ENCODE measurements around the gene RAE1.

Gene RAE1

GRCh38 chr20:57392512-57393271 is 41.6 kb downstream of the RAE1 start:
- peak overlapping the region; percentile 71 for H3K4me3 ChIP-seq (ENCODE audit: low read depth, low read length)
- peaks cover 2% of the 10 kb centered on the region for H3K4me1 ChIP-seq (ENCODE audit: control insufficient read depth, insufficient read depth, low read length)
- H3K27me3 ChIP-seq (ENCODE audit: control insufficient read depth, insufficient read depth, low read length) = no peaks in the 10 kb centered on the region
- no peaks in the 10 kb centered on the region for H3K9me3 ChIP-seq (ENCODE audit: control insufficient read depth, insufficient read depth, low read length)
- peak overlapping the region; percentile 54 for H3K9ac ChIP-seq (ENCODE audit: low read depth, low read length)
- H3K36me3 ChIP-seq (ENCODE audit: control insufficient read depth, insufficient read depth, low read length) = peaks cover 39% of the 10 kb centered on the region

DNA sequence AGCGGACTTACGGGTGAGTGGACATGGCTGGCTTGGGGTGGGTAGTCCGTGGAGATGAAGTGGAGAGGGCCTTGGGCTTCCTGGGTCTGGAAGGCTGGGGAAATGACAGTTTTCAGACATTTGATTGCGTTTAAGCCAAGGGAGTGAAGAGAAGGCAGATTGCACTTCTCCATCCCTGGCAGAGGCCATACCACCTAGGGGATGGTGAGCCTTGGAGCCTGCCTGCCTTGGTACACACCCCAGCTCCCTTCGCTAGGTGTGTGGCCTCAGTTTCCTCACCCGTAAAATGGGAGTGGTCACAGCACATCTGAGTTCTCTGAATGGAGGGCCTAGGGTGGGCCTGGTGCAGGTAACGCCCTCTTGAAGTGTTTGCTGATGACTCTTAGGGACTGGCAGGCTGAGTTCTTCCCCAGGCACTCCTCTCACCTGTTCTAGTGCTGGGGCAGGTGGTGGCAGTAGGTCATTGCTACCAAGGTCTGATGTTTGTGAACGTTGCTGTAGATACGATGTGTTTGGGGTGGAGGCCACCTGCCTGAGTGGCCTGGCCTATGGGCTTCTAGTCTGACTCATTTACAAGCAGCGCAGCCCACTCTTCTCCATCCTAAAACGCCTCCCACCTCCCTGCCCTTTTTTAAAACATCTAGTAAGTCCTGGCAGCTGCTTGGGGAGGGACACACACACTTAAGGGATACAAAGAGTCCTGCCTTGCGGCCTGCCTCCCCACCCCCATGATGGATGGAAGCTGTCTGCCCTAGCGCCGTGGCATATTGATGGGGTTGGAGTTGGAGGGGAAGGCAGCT is 42.5 kb downstream of the RAE1 start:
- Histone ChIP-seq H3K4me1 (ENCODE audit: control insufficient read depth, insufficient read depth, low read length) (peaks cover 2% of the 10 kb centered on the region), H3K9me3 (ENCODE audit: control insufficient read depth, insufficient read depth, low read length) (no peaks in the 10 kb centered on the region), H3K4me3 (ENCODE audit: low read depth, low read length) (no peak overlapping the region), H3K36me3 (ENCODE audit: control insufficient read depth, insufficient read depth, low read length) (peaks cover 44% of the 10 kb centered on the region), H3K27me3 (ENCODE audit: control insufficient read depth, insufficient read depth, low read length) (no peaks in the 10 kb centered on the region), H3K9ac (ENCODE audit: low read depth, low read length) (no peak overlapping the region)

- Histone ChIP-seq H3K27me3 (ENCODE audit: control insufficient read depth, insufficient read depth, low read length) (no peaks in the 10 kb centered on the region), H3K4me1 (ENCODE audit: control insufficient read depth, insufficient read depth, low read length) (peaks cover 2% of the 10 kb centered on the region), H3K9me3 (ENCODE audit: control insufficient read depth, insufficient read depth, low read length) (no peaks in the 10 kb centered on the region), H3K4me3 (ENCODE audit: low read depth, low read length) (no peak overlapping the region), H3K36me3 (ENCODE audit: control insufficient read depth, insufficient read depth, low read length) (peaks cover 51% of the 10 kb centered on the region), H3K9ac (ENCODE audit: low read depth, low read length) (no peak overlapping the region)
Observed at GRCh38 chr20:57394121-57395082, 43.3 kb downstream of the RAE1 start.

- Histone ChIP-seq H3K9ac (ENCODE audit: low read depth, low read length) (no peak overlapping the region), H3K36me3 (ENCODE audit: control insufficient read depth, insufficient read depth, low read length) (peaks cover 56% of the 10 kb centered on the region)
Observed at GRCh38 chr20:57395111-57395966, 44.3 kb downstream of the RAE1 start.

GRCh38 chr20:57396212-57396983 is 45.3 kb downstream of the RAE1 start:
- Histone ChIP-seq H3K4me1 (ENCODE audit: control insufficient read depth, insufficient read depth, low read length) (peaks cover 2% of the 10 kb centered on the region), H3K9me3 (ENCODE audit: control insufficient read depth, insufficient read depth, low read length) (no peaks in the 10 kb centered on the region), H3K36me3 (ENCODE audit: control insufficient read depth, insufficient read depth, low read length) (peaks cover 66% of the 10 kb centered on the region), H3K27me3 (ENCODE audit: control insufficient read depth, insufficient read depth, low read length) (no peaks in the 10 kb centered on the region), H3K4me3 (ENCODE audit: low read depth, low read length) (no peak overlapping the region), H3K9ac (ENCODE audit: low read depth, low read length) (no peak overlapping the region)

More at GRCh38 chr20:57395111-57395966, 44.3 kb downstream of the RAE1 start:
- H3K4me1 ChIP-seq (ENCODE audit: control insufficient read depth, insufficient read depth, low read length) = peaks cover 2% of the 10 kb centered on the region
- no peaks in the 10 kb centered on the region for H3K9me3 ChIP-seq (ENCODE audit: control insufficient read depth, insufficient read depth, low read length)
- no peaks in the 10 kb centered on the region for H3K27me3 ChIP-seq (ENCODE audit: control insufficient read depth, insufficient read depth, low read length)
- H3K4me3 ChIP-seq (ENCODE audit: low read depth, low read length) = no peak overlapping the region

DNA sequence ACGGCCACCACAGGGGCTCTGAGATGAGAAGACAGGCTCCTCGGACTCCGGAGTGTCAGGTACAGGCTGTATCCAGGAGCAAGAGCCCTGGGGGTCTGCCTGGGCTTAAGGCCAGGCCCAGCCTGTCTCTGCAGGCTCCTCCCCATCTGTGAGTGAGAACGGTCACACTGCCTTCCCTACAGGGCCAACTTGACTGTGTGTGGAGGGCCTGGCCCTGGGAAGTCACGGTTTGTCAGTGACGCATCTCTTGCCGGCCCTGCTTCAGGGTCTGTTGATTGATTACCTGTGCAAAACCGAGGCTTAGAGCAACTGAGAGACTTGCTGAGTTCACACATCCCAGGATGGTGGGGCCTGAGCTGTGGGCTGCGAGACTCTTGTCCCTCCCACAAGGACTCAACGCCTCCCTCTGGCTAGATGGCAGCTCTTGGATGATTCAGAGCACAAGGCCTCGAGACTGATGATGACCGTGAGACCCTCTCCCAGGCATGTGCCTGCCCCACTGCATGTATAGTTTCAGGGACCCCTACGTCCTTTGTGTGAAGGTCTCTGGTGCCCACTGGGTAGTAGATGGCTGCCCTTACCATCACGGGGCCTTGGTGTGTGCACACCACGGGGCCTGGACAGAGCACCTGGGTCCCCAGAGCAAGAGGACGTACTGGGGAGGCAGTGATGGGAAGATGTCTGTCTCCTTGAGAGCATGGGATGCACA is 46.1 kb downstream of the RAE1 start:
- Histone ChIP-seq H3K4me3 (ENCODE audit: low read depth, low read length) (no peak overlapping the region), H3K36me3 (ENCODE audit: control insufficient read depth, insufficient read depth, low read length) (peaks cover 69% of the 10 kb centered on the region), H3K4me1 (ENCODE audit: control insufficient read depth, insufficient read depth, low read length) (peaks cover 2% of the 10 kb centered on the region), H3K9ac (ENCODE audit: low read depth, low read length) (no peak overlapping the region), H3K9me3 (ENCODE audit: control insufficient read depth, insufficient read depth, low read length) (no peaks in the 10 kb centered on the region), H3K27me3 (ENCODE audit: control insufficient read depth, insufficient read depth, low read length) (no peaks in the 10 kb centered on the region)

DNA sequence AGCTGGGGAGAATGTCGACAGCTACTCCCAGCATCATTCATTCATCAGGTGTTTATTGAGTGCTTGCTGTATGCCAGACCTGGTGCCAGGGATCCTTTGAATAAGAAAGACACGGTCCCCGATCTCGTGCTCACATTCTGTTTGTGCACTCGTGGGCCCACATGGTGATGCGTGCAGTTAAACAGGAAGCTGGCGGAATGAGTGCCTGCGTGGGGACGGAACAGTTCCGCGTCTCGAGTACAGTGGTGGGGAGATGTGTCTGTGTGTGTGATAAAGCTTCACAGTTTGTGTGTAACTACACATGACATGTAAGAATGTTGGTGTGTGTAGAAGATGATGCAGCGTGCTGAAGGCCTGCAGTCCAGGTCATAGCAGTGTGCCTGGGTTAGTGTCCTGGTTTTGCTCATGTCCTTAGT is 46.6 kb downstream of the RAE1 start:
- Histone ChIP-seq H3K4me1 (ENCODE audit: control insufficient read depth, insufficient read depth, low read length) (peaks cover 2% of the 10 kb centered on the region), H3K27me3 (ENCODE audit: control insufficient read depth, insufficient read depth, low read length) (no peaks in the 10 kb centered on the region), H3K9ac (ENCODE audit: low read depth, low read length) (no peak overlapping the region), H3K9me3 (ENCODE audit: control insufficient read depth, insufficient read depth, low read length) (no peaks in the 10 kb centered on the region), H3K4me3 (ENCODE audit: low read depth, low read length) (no peak overlapping the region), H3K36me3 (ENCODE audit: control insufficient read depth, insufficient read depth, low read length) (peaks cover 74% of the 10 kb centered on the region)

DNA sequence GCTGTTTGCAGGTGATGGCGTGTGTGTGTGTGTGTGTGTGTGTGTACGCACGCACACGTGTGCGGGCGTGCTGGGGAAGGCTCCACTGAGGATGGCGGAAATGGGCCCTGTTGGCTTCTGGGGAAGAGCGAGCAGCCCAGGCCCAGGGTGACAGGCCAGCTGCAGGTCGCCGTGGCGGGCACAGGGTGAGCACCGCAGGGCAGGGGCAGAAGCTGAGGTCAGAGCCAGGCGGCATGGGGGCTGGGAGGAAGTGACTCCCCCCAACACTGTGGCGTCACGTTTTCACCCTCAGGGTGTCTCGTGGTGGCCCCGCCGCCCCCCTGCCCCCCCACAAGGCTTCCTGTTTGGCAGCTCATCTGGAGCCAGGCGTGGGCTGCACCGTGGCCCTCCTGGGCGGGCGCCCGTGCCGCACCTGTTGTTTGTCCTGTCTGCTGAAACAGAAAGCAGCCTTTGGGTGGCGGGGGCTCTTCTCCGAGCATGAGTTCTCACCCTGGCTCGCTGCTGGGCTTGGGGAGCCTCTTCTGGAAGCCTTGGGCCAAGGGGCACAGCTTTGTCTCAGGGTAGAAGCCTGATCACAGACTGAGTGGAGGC is 47.3 kb downstream of the RAE1 start:
- H3K36me3 ChIP-seq (ENCODE audit: control insufficient read depth, insufficient read depth, low read length) = peaks cover 72% of the 10 kb centered on the region
- H3K9ac ChIP-seq (ENCODE audit: low read depth, low read length) = no peak overlapping the region
- H3K9me3 ChIP-seq (ENCODE audit: control insufficient read depth, insufficient read depth, low read length) = no peaks in the 10 kb centered on the region
- H3K4me3 ChIP-seq (ENCODE audit: low read depth, low read length) = no peak overlapping the region
- H3K4me1 ChIP-seq (ENCODE audit: control insufficient read depth, insufficient read depth, low read length) = peaks cover 2% of the 10 kb centered on the region
- no peaks in the 10 kb centered on the region for H3K27me3 ChIP-seq (ENCODE audit: control insufficient read depth, insufficient read depth, low read length)

DNA sequence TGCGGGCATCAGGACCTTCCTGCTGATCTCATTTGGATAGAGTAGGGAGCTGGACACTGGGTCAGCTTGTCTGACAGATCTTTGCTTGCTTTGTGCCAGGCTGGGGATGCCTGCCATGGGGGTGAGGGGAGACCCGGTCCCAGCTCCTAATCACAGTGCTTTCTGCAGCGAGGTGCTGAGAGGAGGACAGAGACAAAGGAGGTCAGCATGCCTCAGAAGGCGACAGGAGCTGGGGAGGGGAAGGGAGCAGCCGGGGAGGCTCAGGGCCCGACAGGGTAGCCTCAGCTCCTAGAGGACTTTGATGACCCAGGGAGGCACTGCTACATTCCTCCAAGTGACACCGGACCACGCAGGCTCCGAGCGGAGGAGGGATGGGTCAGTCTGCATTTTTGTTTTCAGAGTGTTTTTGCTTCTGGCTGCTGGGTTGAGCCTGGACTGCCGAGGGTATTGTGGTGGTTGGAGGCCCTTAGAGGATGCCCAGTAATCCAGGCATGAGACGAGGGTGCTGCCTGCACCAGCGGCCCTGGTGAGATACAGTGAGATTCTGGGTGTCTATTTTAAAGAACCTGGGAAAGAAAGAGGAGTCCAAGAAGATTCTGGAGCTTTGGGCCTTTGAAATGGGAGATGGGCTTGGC is 48.0 kb downstream of the RAE1 start:
- Histone ChIP-seq H3K4me3 (ENCODE audit: low read depth, low read length) (no peak overlapping the region), H3K9ac (ENCODE audit: low read depth, low read length) (no peak overlapping the region), H3K9me3 (ENCODE audit: control insufficient read depth, insufficient read depth, low read length) (no peaks in the 10 kb centered on the region), H3K27me3 (ENCODE audit: control insufficient read depth, insufficient read depth, low read length) (no peaks in the 10 kb centered on the region), H3K4me1 (ENCODE audit: control insufficient read depth, insufficient read depth, low read length) (peaks cover 2% of the 10 kb centered on the region), H3K36me3 (ENCODE audit: control insufficient read depth, insufficient read depth, low read length) (peaks cover 68% of the 10 kb centered on the region)

Data from iPS-15b (cell line).